Fibroblast of villous mesenchyme (primary cell): ENCODE measurements around the gene ZSWIM9. TPM values are rescaled to one million over a fixed set of nuclear protein-coding genes. Genes with fewer than 3 reads are reported as not detected.
A peak's percentile ranks its signal among the peaks of the same experiment; 100 is the strongest.
"Not testable (repeated sequence)": the region's sequence is repeated elsewhere in the genome, so short reads cannot be mapped to it uniquely, and the experiment has no call there.

Source experiments
- DNase-seq: peaks from one replicate; pipeline ENCODE4 v3.0.0-alpha.2; 2010; ENCODE audit warnings: low read depth
- H3K4me3 ChIP-seq: 2 replicates; pipeline ENCODE4 v1.5.1; 2011; ENCODE audit warnings: low read depth, mild to moderate bottlenecking, low read length
- total RNA-seq: library from RNA; depleted of rRNA; stranded (reverse); fragments of >200 nt; gene quantifications from 2 replicates; pipeline ENCODE4 v1.2.3, GENCODE V29; 2012
- TF ChIP-seq, protein P1 (sequence below): IDR thresholded peaks from 2 replicates; pipeline ENCODE4 v1.5.1; 2012; ENCODE audit warnings: low read depth, mild to moderate bottlenecking, low read length; ENCODE audit not compliant: insufficient read depth

The ZSWIM9 gene
- total RNA-seq, 1 donor, result 2.2 TPM

- TF ChIP-seq, protein P1, sequence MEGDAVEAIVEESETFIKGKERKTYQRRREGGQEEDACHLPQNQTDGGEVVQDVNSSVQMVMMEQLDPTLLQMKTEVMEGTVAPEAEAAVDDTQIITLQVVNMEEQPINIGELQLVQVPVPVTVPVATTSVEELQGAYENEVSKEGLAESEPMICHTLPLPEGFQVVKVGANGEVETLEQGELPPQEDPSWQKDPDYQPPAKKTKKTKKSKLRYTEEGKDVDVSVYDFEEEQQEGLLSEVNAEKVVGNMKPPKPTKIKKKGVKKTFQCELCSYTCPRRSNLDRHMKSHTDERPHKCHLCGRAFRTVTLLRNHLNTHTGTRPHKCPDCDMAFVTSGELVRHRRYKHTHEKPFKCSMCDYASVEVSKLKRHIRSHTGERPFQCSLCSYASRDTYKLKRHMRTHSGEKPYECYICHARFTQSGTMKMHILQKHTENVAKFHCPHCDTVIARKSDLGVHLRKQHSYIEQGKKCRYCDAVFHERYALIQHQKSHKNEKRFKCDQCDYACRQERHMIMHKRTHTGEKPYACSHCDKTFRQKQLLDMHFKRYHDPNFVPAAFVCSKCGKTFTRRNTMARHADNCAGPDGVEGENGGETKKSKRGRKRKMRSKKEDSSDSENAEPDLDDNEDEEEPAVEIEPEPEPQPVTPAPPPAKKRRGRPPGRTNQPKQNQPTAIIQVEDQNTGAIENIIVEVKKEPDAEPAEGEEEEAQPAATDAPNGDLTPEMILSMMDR, result no peak
- no peak overlapping the region for H3K4me3 ChIP-seq
- no peak for DNase-seq
These were observed 36.1 kb downstream of the ZSWIM9 start for GRCh38 chr19:48206397-48207093.

- H3K4me3 ChIP-seq, result no peak overlapping the region
- no peak for DNase-seq
- TF ChIP-seq, protein P1, result no peak
These were observed 39.5 kb downstream of the ZSWIM9 start for GRCh38 chr19:48210005-48210404.

DNA sequence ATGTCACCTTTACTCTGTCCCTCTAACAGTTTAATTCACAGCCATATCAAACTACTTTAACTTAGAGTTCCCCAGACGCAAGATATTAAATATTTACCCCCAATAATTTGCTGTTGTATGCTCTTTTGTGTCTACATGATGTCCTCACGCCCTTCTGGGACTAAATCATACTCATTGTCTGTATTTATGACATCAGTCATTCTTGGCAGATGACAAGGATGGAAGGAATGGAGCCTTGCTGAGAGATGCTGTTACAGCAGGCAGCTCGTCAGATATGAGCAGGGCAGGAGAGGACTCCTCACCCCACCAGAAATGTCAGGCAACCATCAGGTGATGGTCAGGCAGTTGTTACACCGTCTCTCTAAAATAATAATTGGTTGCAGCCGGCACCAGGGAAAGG is 43.5 kb downstream of the ZSWIM9 start:
- TF ChIP-seq, protein P1, result no peak
- no peak overlapping the region for H3K4me3 ChIP-seq
- no peak for DNase-seq

- no peak overlapping the region for H3K4me3 ChIP-seq
- no peak for DNase-seq
- TF ChIP-seq, protein P1, result no peak
These were observed 46.5 kb downstream of the ZSWIM9 start for GRCh38 chr19:48216933-48217332.

DNA sequence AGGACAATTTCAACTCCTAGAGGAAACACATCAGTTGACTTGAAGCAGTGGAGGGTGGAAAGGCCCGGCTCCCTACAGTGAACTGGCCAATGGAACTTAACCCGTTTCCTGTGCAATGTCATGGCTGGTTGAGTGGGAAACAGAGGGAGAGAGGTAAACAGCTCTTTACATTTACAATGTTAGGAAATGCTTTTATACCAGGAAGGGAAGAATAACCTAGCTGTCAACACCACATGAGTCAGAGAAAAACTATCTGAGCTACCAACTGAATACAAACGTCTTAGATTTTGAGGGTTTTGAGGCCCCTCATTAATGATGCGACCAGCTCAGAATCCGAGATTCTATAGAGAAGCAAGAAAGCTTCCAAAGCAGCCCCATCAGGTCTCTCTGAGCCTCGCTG is 48.5 kb downstream of the ZSWIM9 start:
- DNase-seq, result peak; percentile 11
- TF ChIP-seq, protein P1, result no peak
- H3K4me3 ChIP-seq, result no peak overlapping the region

DNA sequence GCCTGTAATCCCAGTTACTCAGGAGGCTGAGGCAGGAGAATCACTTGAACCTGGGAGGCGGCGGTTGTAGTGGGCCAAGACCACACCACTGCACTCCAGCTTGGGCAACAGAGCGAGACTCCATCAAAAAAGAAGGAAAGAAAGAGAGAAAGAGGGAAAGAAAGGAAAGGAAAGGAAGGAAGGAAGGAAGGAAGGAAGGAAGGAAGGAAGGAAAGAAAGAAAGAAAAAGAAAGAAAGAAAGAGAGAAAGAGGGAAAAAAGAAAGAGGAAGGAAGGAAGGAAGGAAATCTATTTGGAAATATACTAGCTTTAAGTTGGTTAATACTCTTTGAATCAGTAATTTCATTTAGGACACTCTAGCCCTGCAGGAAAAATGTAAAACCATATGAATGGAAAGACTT is 50.3 kb downstream of the ZSWIM9 start:
- not testable (repeated sequence) for DNase-seq, H3K4me3 ChIP-seq

GRCh38 chr19:48221628-48222027 is 51.1 kb downstream of the ZSWIM9 start:
- DNase-seq, result no peak
- H3K4me3 ChIP-seq, result no peak overlapping the region
- TF ChIP-seq, protein P1, result no peak
